Measurements from ENCODE around the gene CD109. TPM values are rescaled to one million over a fixed set of nuclear protein-coding genes. Genes with fewer than 3 reads are reported as not detected.

Gene CD109
- total and polyA plus RNA-seq, 2 of the 8 experiments (the other 6 are each of a cell fraction or from before 2014, with no cell fraction given) = 1.4 to 5.3 TPM

- TF ChIP-seq CHD7 (IDR thresholded peaks at IDR 0.05; ENCODE audit: insufficient replicate concordance, low read length) = no peak
- TF ChIP-seq USF2 (IDR thresholded peaks at IDR 0.05; ENCODE audit: low read length) = no peak
These were observed 5.9 kb upstream of the CD109 start (continued) for GRCh38 chr6:73690056-73690455.

Data from H1 (cell line).